ENCODE results near the gene CERS3.

Gene CERS3

GRCh38 chr15:100373120-100373896 lies 155.4 kb downstream of the CERS3 start:
- DNase-seq = no peak

DNA sequence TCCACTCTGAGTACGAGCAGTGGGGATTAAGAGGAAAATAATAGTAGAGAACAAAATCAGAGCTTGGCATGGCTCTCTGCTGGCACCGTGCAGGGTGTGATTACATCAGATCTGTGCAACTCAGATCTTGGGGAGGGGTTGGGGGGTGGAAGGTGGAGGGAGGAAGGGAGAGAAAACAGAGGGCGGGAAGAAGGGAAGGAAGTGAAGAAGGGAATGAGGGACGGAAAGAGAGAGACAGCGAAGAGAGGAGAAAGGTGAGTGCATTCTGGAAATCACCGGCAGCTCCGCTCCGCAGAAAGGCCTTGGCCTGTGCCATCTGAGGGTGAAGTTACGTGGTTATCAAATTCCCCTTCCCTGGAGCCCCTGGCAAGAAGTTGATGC lies 156.0 kb downstream of the CERS3 start:
- no peak for DNase-seq

DNA sequence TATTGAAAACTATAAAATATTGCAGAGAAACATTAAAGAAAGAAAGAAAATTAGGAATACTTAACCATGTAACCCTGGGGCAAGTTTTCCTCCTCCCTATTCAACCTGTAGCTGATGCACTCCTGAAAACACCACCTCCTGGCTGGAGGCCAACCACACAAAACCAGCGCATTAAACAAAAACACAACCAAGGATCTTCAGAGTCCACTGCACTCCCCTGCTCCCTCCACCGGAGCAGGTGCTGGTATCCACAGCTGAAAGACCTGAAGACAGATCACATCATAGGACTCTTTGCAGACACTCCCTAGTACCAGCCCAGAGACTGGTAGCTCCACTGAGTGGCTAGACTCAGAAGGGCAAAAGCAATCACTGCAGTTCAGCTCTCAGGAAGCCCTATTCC lies 173.4 kb downstream of the CERS3 start:
- DNase-seq = no peak

- DNase-seq = no peak
Observed at GRCh38 chr15:100353449-100353848, 175.3 kb downstream of the CERS3 start.

DNA sequence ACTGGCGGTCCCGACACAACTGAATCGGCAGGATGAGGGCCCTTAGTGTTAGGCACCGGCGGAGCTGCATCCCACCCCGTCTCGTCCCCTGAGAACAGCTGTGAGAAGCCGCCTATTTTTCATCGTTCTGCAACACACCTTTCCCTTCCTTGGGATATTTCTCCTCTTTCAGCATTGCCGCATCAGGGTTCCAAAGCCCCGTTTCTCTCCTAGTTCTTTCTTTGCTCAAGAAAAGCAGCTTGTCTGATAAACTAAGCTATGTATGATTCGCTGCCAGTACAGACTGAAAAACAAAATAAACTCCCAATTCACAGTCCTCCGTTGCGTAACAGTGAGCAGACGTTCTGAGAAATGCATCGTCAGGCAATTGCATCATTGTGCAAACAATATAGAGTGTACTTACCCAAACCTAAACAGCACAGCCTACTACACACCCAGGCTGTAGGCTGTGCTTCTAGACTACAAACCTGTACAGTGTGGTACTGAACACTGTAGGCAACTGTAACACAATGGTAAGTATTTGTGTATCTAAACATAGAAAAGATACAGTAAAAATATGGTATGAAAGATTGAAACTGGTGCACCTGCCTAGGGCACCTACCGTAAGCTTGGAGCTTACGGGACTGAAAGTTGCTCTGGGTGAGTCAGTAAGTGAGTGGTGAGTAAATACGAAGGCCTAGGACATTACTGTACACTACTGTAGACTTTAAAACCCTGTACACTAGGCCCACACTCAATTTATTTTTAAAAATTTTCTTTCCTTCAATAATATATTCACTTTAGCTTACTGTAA lies 178.1 kb downstream of the CERS3 start:
- DNase-seq = peak; percentile 34
